ENCODE measurements around the gene BMP8B.

- TF ChIP-seq EZH2phosphoT487 (IDR thresholded peaks at IDR 0.05; ENCODE audit: insufficient read depth, low read depth), result no peak
- TF ChIP-seq EZH2 (IDR thresholded peaks at IDR 0.05; ENCODE audit: insufficient read depth, poor library complexity, severe bottlenecking), result no peak
Measured at GRCh38 chr1:39833621-39834385, 45.1 kb upstream of the BMP8B start.

All from GM23248 (cell line).